ENCODE measurements around the gene CLCN3. TPM values are rescaled to one million over a fixed set of nuclear protein-coding genes. Genes with fewer than 3 reads are reported as not detected.

Gene CLCN3
- total RNA-seq, 1 donor from 2014 or later: 45.0 TPM

GRCh38 chr4:169757575-169758184 is 137.3 kb downstream of the CLCN3 start, which contains the start of gene HPF1:
Gene HPF1 (minus strand): TSS chr4:169757944. CDS start chr4:169757877, 67 bp downstream.
- H3K4me3 ChIP-seq (ENCODE audit: low read depth, low read length): peak within 1 kb of the TSS; percentile 85
- H3K27me3 ChIP-seq (ENCODE audit: control insufficient read depth, insufficient read depth, low read length): no peaks in the 10 kb centered on the region
- FAIRE-seq: no peak
- DNase-seq (ENCODE audit: low read depth): peak; percentile 80
- no peaks in the 10 kb centered on the region for H3K36me3 ChIP-seq (ENCODE audit: control insufficient read depth, insufficient read depth, low read length)
- TF ChIP-seq CTCF (IDR thresholded peaks at IDR 0.05; ENCODE audit: insufficient read depth, low read length, severe bottlenecking): no peak

- no peak for TF ChIP-seq CTCF (IDR thresholded peaks at IDR 0.05; ENCODE audit: insufficient read depth, low read length, severe bottlenecking)
- DNase-seq (ENCODE audit: low read depth): no peak
- H3K27me3 ChIP-seq (ENCODE audit: control insufficient read depth, insufficient read depth, low read length): no peaks in the 10 kb centered on the region
- H3K36me3 ChIP-seq (ENCODE audit: control insufficient read depth, insufficient read depth, low read length): no peaks in the 10 kb centered on the region
- no peak for FAIRE-seq
- H3K4me3 ChIP-seq (ENCODE audit: low read depth, low read length): no peak overlapping the region
Measured at GRCh38 chr4:169758401-169758962, 138.1 kb downstream of the CLCN3 start.

- H3K4me3 ChIP-seq (ENCODE audit: low read depth, low read length): no peak overlapping the region
- no peak for FAIRE-seq
- no peaks in the 10 kb centered on the region for H3K27me3 ChIP-seq (ENCODE audit: control insufficient read depth, insufficient read depth, low read length)
- no peak for DNase-seq (ENCODE audit: low read depth)
- no peak for TF ChIP-seq CTCF (IDR thresholded peaks at IDR 0.05; ENCODE audit: insufficient read depth, low read length, severe bottlenecking)
- no peaks in the 10 kb centered on the region for H3K36me3 ChIP-seq (ENCODE audit: control insufficient read depth, insufficient read depth, low read length)
Measured at GRCh38 chr4:169761846-169762245, 141.5 kb downstream of the CLCN3 start.

GRCh38 chr4:169765835-169766234 is 145.5 kb downstream of the CLCN3 start:
- TF ChIP-seq CTCF (IDR thresholded peaks at IDR 0.05; ENCODE audit: insufficient read depth, low read length, severe bottlenecking): no peak
- DNase-seq (ENCODE audit: low read depth) (peak; percentile 17), FAIRE-seq (no peak)
- H3K36me3 ChIP-seq (ENCODE audit: control insufficient read depth, insufficient read depth, low read length): no peaks in the 10 kb centered on the region
- no peaks in the 10 kb centered on the region for H3K27me3 ChIP-seq (ENCODE audit: control insufficient read depth, insufficient read depth, low read length)
- H3K4me3 ChIP-seq (ENCODE audit: low read depth, low read length): no peak overlapping the region

GRCh38 chr4:169766741-169767140 is 146.4 kb downstream of the CLCN3 start:
- TF ChIP-seq CTCF (IDR thresholded peaks at IDR 0.05; ENCODE audit: insufficient read depth, low read length, severe bottlenecking): no peak
- H3K4me3 ChIP-seq (ENCODE audit: low read depth, low read length): no peak overlapping the region
- FAIRE-seq: no peak
- H3K36me3 ChIP-seq (ENCODE audit: control insufficient read depth, insufficient read depth, low read length): no peaks in the 10 kb centered on the region
- no peaks in the 10 kb centered on the region for H3K27me3 ChIP-seq (ENCODE audit: control insufficient read depth, insufficient read depth, low read length)
- DNase-seq (ENCODE audit: low read depth): no peak

GRCh38 chr4:169768385-169768784 is 148.0 kb downstream of the CLCN3 start:
- Histone ChIP-seq H3K27me3 (ENCODE audit: control insufficient read depth, insufficient read depth, low read length) (no peaks in the 10 kb centered on the region), H3K4me3 (ENCODE audit: low read depth, low read length) (no peak overlapping the region), H3K36me3 (ENCODE audit: control insufficient read depth, insufficient read depth, low read length) (no peaks in the 10 kb centered on the region)
- FAIRE-seq (no peak), DNase-seq (ENCODE audit: low read depth) (no peak)
- TF ChIP-seq CTCF (IDR thresholded peaks at IDR 0.05; ENCODE audit: insufficient read depth, low read length, severe bottlenecking): no peak
